HK-2 (cell line): ENCODE data around the gene GAREM1.
"Not testable (repeated sequence)": the region's sequence is repeated elsewhere in the genome, so short reads cannot be mapped to it uniquely, and the experiment has no call there.

Experiments
- DNase-seq: peaks from one replicate; pipeline ENCODE4 v3.0.0-alpha.2; 2018; ENCODE audit not compliant: unreplicated experiment

GAREM1 gene

GRCh38 chr18:32257084-32257785 lies 213.4 kb downstream of the GAREM1 start:
- DNase-seq = no peak

- DNase-seq = no peak
These were observed 215.1 kb downstream of the GAREM1 start for GRCh38 chr18:32255570-32255969.

- no peak for DNase-seq
These were observed 218.4 kb downstream of the GAREM1 start for GRCh38 chr18:32252141-32252860.

GRCh38 chr18:32251466-32251865 lies 219.2 kb downstream of the GAREM1 start:
- no peak for DNase-seq

- DNase-seq = no peak
These were observed 221.3 kb downstream of the GAREM1 start for GRCh38 chr18:32249147-32249929.

GRCh38 chr18:32244881-32245280 lies 225.8 kb downstream of the GAREM1 start:
- DNase-seq = no peak

DNA sequence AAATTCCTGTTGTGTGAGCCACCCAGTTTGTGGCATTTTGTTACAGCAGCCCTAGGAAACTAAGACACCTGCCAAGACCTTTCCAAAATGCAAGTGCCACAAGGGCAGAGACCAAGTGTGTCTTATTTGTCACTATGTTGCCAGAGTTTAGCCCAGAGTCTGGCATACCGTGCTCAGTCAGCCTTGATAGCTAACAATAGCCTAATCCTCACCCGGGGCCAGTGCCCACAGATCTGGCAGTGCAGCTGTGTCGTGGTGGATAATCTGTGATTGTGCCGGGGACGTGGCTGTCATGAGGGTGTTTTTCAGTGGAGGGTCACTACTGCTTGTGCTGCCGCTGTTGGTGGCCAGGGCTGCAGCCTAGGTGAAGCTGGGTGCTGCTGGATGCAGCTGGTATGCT lies 227.3 kb downstream of the GAREM1 start:
- no peak for DNase-seq

DNA sequence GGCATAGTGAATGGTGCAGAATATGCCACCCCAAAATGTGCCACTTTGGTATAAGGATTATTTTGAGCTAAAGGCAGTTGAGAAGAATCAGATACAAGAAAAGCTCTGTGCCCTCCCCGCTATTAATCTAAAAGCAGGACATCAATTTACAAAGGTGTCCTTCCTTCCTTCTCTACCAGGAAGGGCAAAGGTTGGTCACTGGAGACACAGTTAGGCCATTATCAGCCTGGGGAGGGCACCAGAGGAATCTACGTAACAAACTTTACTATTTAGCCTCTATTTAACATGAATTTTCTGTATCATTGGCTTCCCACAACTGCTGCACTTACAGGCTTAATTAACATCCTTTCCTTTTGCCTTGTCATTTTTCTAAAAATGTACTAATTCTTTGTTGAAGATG lies 228.3 kb downstream of the GAREM1 start:
- DNase-seq = no peak

- no peak for DNase-seq
These were observed 231.9 kb downstream of the GAREM1 start for GRCh38 chr18:32238635-32239268.

DNA sequence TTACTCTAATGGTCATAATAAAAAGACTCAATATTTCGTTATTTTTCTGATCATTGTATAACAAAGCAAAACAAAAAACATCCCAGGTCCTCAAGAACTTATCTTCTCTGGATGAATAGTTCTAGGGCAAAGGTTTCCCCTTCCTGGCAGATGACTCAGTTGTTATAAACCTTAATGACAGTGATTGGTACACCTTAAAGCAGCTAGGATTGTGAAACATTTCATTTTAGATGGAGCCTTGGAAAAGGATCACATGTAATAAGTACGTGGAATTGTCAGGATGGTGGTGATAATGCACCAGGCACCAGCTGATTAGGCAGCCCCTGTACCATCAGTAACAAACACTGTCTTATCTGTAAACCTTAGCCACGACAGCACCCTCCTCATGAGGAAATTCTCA lies 233.6 kb downstream of the GAREM1 start:
- DNase-seq = no peak

DNA sequence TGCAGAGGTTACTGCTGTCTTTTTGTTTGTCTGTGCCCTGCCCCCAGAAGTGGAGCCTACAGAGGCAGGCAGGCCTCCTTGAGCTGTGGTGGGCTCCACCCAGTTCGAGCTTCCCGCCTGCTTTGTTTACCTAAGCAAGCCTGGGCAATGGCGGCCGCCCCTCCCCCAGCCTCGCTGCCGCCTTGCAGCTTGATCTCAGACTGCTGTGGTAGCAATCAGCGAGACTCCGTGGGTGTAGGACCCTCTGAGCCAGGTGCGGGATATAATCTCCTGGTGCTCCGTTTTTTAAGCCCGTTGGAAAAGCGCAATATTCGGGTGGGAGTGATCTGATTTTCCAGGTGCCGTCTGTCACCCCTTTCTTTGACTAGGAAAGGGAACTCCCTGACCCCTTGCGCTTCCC lies 237.3 kb downstream of the GAREM1 start:
- not testable (repeated sequence) for DNase-seq

DNA sequence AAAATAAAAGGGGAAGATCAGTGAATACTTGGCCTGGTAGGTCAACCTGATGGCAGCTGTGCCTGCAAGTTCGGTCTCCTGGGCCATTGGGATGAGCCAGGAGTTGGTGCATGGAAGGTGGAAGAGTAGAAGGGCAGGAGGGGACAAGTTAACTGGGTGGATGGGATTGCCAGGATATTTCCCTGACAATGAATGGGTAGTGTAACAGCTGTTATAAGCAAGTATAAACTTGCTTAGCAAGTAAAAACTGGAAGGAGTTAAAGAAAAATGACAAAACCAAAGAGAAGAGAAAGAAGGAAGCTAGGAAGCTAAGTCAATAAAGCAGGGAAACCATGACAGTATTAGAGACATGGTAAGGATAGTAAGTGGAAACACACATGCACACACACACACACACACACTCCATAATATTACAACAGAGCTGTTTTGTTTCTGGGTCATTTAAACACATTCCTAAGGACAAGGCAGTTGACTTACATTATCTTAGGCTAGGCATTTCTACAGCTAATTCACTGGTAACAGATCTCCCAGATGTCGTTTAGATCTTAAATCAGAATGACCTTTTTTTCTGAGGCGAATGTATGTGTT lies 251.2 kb downstream of the GAREM1 start:
- DNase-seq = no peak

- no peak for DNase-seq
These were observed 254.3 kb downstream of the GAREM1 start for GRCh38 chr18:32216390-32216789.

DNA sequence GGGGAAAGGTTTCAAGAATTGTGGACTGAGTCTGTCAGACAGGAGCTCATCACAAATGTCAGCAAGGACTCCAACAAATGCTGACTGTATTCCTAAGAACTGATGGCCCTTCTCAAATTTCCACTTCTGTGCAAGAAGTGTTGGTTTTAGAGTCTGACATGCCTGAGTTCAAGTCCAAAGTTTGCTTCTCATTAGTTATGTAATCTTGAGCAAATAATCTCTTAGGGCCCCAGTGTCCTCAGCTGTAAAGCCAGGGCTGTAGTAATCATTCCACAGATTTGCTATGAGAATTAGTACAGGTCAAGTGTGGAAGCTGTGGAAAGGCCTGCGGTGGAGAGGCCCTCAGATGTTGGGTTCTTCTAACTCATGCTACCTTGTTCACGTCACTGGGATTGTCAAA lies 257.0 kb downstream of the GAREM1 start:
- no peak for DNase-seq
